Measurements from ENCODE around the gene MX2. TPM values are rescaled to one million over a fixed set of nuclear protein-coding genes. Genes with fewer than 3 reads are reported as not detected.

The MX2 gene
- polyA plus RNA-seq, 1 experiment: 5.1 TPM

- ChIA-PET POLR2A (no interaction called here), CTCF (interaction anchor here (0.7 kb wide), 2 partner anchors 9 to 91 kb away, joined by 3 to 4 read pairs; no protein-coding TSS in a partner anchor)
- no peak for DNase-seq (ENCODE audit: low read depth)
- peak; percentile 18; the same call in 1 of the 2 replicates for TF ChIP-seq CTCF (IDR thresholded peaks at IDR 0.05; ENCODE audit: insufficient read depth, low read depth, low read length)
- no peaks in the 10 kb centered on the region; the same call in 1 of the 2 replicates for H3K27me3 ChIP-seq (ENCODE audit: control insufficient read depth, insufficient read depth, low read length)
- H3K36me3 ChIP-seq (ENCODE audit: control insufficient read depth, insufficient read depth, low read length): no peaks in the 10 kb centered on the region
- H3K4me3 ChIP-seq (ENCODE audit: low read depth, low read length): no peak overlapping the region
Observed at GRCh38 chr21:41369105-41369919, 7.5 kb downstream of the MX2 start.

- DNase-seq (ENCODE audit: low read depth): no peak
- ChIA-PET POLR2A (no interaction called here), CTCF (interaction anchor here (0.7 kb wide), 1 partner anchor 90 kb away, joined by 3 read pairs; no protein-coding TSS in a partner anchor)
- H3K36me3 ChIP-seq (ENCODE audit: control insufficient read depth, insufficient read depth, low read length): no peaks in the 10 kb centered on the region
- H3K4me3 ChIP-seq (ENCODE audit: low read depth, low read length): no peak overlapping the region
- no peak for TF ChIP-seq CTCF (IDR thresholded peaks at IDR 0.05; ENCODE audit: insufficient read depth, low read depth, low read length)
- H3K27me3 ChIP-seq (ENCODE audit: control insufficient read depth, insufficient read depth, low read length): no peaks in the 10 kb centered on the region; the same call in 1 of the 2 replicates
Observed at GRCh38 chr21:41369920-41370839, 8.4 kb downstream of the MX2 start.

- no peak for DNase-seq (ENCODE audit: low read depth)
- CTCF ChIA-PET: interaction anchor here (1.6 kb wide), 1 partner anchor 11 kb away, joined by 3 read pairs; no protein-coding TSS in a partner anchor
Observed at GRCh38 chr21:41370840-41371684, 9.2 kb downstream of the MX2 start.

DNA sequence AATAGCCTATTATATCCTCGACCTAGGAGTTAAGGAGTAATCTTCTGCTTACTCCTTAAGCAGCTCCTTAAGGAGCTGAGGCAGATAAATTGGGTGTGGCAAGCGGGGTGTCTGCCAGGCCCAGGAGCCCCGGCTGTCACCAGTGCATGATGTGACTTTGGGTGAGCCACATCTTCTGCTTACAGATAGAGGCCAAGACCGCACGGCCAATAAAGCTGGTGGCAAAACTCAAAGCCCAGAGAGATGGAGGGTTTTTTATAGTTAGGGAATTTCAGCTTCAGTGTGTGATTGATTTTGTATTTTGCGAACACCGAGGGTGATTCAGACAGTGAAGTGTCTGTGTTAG lies 9.8 kb downstream of the MX2 start:
- no peaks in the 10 kb centered on the region for H3K36me3 ChIP-seq (ENCODE audit: control insufficient read depth, insufficient read depth, low read length)
- CTCF ChIA-PET: interaction anchor here (1.6 kb wide), 2 partner anchors 9 to 10 kb away, joined by 3 to 5 read pairs; no protein-coding TSS in a partner anchor
- POLR2A ChIA-PET: no interaction called here
- H3K27me3 ChIP-seq (ENCODE audit: control insufficient read depth, insufficient read depth, low read length): no peaks in the 10 kb centered on the region; the same call in 1 of the 2 replicates
- DNase-seq (ENCODE audit: low read depth): no peak
- no peak for TF ChIP-seq CTCF (IDR thresholded peaks at IDR 0.05; ENCODE audit: insufficient read depth, low read depth, low read length)
- no peak overlapping the region for H3K4me3 ChIP-seq (ENCODE audit: low read depth, low read length)

More at GRCh38 chr21:41370840-41371684, 9.2 kb downstream of the MX2 start:
- POLR2A ChIA-PET: no interaction called here
- H3K27me3 ChIP-seq (ENCODE audit: control insufficient read depth, insufficient read depth, low read length): no peaks in the 10 kb centered on the region; the same call in 1 of the 2 replicates
- no peak overlapping the region for H3K4me3 ChIP-seq (ENCODE audit: low read depth, low read length)
- no peaks in the 10 kb centered on the region for H3K36me3 ChIP-seq (ENCODE audit: control insufficient read depth, insufficient read depth, low read length)
- TF ChIP-seq CTCF (IDR thresholded peaks at IDR 0.05; ENCODE audit: insufficient read depth, low read depth, low read length): no peak

Measured in BJ (cell line).